Measurements from ENCODE around the gene MGAT4B. TPM values are rescaled to one million over a fixed set of nuclear protein-coding genes. Genes with fewer than 3 reads are reported as not detected.

MGAT4B gene
- polyA plus RNA-seq, 2 of the 4 experiments (the other 2 are of a cell fraction), result 57.4 to 166 TPM

DNA sequence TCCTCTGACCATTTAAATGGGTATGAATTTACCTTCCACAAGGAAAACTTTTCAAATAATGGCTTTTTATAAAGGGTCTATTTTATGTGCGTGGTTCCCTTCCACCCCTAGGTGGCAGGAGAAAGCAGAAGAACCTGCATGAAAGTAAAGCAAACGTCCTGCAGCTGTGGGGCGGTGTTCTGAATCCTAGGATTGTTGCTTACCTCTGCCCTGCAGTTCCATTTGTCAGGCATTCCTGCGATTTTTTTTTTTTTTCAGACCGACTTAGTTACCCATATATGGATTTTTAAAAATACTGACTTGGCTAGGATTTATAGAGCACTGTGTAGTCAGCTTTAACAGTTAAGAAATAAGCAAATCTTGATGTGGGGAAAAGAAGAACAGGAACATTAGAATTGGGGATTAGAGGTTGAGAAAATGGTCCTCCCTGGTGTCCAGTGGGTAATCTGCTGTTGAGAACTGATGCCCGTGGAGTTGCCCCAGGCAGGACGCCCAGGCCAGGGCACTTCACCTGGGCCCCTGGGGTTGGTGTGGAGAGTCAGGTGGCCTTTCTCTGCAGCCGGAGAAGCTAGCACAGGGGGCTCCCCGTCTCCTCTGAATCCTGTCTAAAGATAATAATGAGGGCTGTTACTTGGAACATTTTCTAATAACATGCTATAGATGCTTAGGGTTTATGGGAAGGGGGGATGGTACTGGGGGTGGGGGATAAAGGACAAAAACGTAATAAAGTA lies 43.3 kb downstream of the MGAT4B start:
- CTCF ChIA-PET, result interaction anchor here (0.6 to 5.4 kb wide), 40 partner anchors 8 to 1526 kb away, joined by 3 to 55 read pairs (median 6); partner anchors contain the start of genes CBY3, LTC4S, MAML1 and SQSTM1

DNA sequence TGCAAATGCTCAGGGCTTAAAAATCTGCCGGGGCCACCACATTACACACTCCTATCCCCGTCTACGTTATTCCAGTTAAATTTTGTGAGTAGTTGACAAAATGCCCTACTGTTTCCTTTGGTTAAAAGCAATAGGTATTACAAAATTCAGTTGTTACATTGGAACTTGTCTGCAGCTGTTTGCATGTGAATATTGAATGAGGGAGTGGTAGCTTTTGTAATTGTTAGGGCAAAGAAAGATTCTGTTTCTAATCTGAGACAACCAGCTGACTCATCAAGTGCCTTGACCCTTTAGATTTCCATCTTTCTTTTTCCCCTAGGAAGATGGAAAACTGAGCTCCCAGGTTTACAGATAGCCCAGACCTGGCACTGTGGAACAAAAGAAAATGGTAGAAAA lies 43.9 kb downstream of the MGAT4B start:
- Histone ChIP-seq H3K4me2 (peak overlapping the region; percentile 24), H3K27ac (peak overlapping the region in 1 of 2 experiments; percentile 45; a peak in 3 of 6 replicates), H3K4me1 (peaks cover 42% of the 10 kb centered on the region), H3K9me3 (no peaks in the 10 kb centered on the region), H3K4me3 (no peak overlapping the region)
- TF ChIP-seq KDM5A (IDR thresholded peaks at IDR 0.05), result no peak
- TF ChIP-seq, protein P1, sequence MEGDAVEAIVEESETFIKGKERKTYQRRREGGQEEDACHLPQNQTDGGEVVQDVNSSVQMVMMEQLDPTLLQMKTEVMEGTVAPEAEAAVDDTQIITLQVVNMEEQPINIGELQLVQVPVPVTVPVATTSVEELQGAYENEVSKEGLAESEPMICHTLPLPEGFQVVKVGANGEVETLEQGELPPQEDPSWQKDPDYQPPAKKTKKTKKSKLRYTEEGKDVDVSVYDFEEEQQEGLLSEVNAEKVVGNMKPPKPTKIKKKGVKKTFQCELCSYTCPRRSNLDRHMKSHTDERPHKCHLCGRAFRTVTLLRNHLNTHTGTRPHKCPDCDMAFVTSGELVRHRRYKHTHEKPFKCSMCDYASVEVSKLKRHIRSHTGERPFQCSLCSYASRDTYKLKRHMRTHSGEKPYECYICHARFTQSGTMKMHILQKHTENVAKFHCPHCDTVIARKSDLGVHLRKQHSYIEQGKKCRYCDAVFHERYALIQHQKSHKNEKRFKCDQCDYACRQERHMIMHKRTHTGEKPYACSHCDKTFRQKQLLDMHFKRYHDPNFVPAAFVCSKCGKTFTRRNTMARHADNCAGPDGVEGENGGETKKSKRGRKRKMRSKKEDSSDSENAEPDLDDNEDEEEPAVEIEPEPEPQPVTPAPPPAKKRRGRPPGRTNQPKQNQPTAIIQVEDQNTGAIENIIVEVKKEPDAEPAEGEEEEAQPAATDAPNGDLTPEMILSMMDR (IDR thresholded peaks at IDR 0.05), result no peak
- peak; percentile 83 for TF ChIP-seq MAFK (IDR thresholded peaks at IDR 0.05; ENCODE audit: partially characterized antibody)
- TF ChIP-seq, protein P2, sequence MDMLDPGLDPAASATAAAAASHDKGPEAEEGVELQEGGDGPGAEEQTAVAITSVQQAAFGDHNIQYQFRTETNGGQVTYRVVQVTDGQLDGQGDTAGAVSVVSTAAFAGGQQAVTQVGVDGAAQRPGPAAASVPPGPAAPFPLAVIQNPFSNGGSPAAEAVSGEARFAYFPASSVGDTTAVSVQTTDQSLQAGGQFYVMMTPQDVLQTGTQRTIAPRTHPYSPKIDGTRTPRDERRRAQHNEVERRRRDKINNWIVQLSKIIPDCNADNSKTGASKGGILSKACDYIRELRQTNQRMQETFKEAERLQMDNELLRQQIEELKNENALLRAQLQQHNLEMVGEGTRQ (IDR thresholded peaks at IDR 0.05), result no peak
- DNase-seq (ENCODE audit: low read depth in 1 of 2, low spot score in 1 of 2) (no peak), ATAC-seq (peak; percentile 21 to 31; a peak in 4 of 6 replicates), FAIRE-seq (no peak)
- CTCF ChIA-PET, result interaction anchor here (0.6 to 5.4 kb wide), 38 partner anchors 9 to 1525 kb away, joined by 3 to 55 read pairs (median 6); partner anchors contain the start of genes CBY3, LTC4S, MAML1 and SQSTM1
- POLR2A ChIA-PET, result interaction anchor here (0.6 to 1.0 kb wide), 2 partner anchors 30 to 33 kb away, joined by 3 to 6 read pairs; partner anchors contain the start of gene MAML1
- 43% methylated on average over 3 of the region's 3 CpGs for WGBS (ENCODE audit: missing lambda C conversion rate)

More for the DNA sequence above, 43.3 kb downstream of the MGAT4B start:
- no peak for FAIRE-seq
- WGBS (ENCODE audit: missing lambda C conversion rate), result 34% methylated on average over 10 of the region's 10 CpGs
- TF ChIP-seq, protein P3, sequence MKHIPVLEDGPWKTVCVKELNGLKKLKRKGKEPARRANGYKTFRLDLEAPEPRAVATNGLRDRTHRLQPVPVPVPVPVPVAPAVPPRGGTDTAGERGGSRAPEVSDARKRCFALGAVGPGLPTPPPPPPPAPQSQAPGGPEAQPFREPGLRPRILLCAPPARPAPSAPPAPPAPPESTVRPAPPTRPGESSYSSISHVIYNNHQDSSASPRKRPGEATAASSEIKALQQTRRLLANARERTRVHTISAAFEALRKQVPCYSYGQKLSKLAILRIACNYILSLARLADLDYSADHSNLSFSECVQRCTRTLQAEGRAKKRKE (CRISPR knock-in tag; IDR thresholded peaks at IDR 0.05; ENCODE audit: low read depth), result no peak
- TF ChIP-seq HOXB13 (CRISPR knock-in tag; IDR thresholded peaks at IDR 0.05; ENCODE audit: low read depth) (no peak), EP300 (IDR thresholded peaks at IDR 0.05) (no peak), RAD21 (conservative IDR thresholded peaks at IDR 0.05 in 1 of 2, IDR thresholded peaks at IDR 0.05 in 1 of 2) (peak; percentile 77 to 78), CBX8 (IDR thresholded peaks at IDR 0.05) (no peak), RNF2 (IDR thresholded peaks at IDR 0.05; ENCODE audit: borderline replicate concordance, low read depth) (no peak), KDM5A (IDR thresholded peaks at IDR 0.05) (no peak), ZFP36 (IDR thresholded peaks at IDR 0.05; ENCODE audit: borderline replicate concordance, partially characterized antibody) (no peak), ZSCAN20 (CRISPR knock-in tag; IDR thresholded peaks at IDR 0.05) (no peak), MAFK (IDR thresholded peaks at IDR 0.05; ENCODE audit: partially characterized antibody) (no peak), EHMT2 (IDR thresholded peaks at IDR 0.05; ENCODE audit: low read depth) (no peak), SMC3 (IDR thresholded peaks at IDR 0.05) (peak; percentile 51; the same call in 2 of the 3 replicates), EHF (CRISPR knock-in tag; IDR thresholded peaks at IDR 0.05) (no peak), RFX5 (IDR thresholded peaks at IDR 0.05) (no peak), NR3C1 (IDR thresholded peaks at IDR 0.05) (no peak), PHF8 (IDR thresholded peaks at IDR 0.05; ENCODE audit: borderline replicate concordance, low read depth) (no peak), HDAC2 (IDR thresholded peaks at IDR 0.05) (no peak), CHD2 (IDR thresholded peaks at IDR 0.05; ENCODE audit: low read length, partially characterized antibody) (no peak), NFE2L2 (conservative IDR thresholded peaks at IDR 0.05; ENCODE audit: low read length) (no peak)
- TF ChIP-seq, protein P4, sequence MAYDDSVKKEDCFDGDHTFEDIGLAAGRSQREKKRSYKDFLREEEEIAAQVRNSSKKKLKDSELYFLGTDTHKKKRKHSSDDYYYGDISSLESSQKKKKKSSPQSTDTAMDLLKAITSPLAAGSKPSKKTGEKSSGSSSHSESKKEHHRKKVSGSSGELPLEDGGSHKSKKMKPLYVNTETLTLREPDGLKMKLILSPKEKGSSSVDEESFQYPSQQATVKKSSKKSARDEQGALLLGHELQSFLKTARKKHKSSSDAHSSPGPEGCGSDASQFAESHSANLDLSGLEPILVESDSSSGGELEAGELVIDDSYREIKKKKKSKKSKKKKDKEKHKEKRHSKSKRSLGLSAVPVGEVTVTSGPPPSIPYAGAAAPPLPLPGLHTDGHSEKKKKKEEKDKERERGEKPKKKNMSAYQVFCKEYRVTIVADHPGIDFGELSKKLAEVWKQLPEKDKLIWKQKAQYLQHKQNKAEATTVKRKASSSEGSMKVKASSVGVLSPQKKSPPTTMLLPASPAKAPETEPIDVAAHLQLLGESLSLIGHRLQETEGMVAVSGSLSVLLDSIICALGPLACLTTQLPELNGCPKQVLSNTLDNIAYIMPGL (CRISPR knock-in tag; IDR thresholded peaks at IDR 0.05; ENCODE audit: borderline replicate concordance), result no peak
- TF ChIP-seq, protein P5, sequence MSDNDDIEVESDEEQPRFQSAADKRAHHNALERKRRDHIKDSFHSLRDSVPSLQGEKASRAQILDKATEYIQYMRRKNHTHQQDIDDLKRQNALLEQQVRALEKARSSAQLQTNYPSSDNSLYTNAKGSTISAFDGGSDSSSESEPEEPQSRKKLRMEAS (IDR thresholded peaks at IDR 0.05), result no peak
- TF ChIP-seq, protein P1 (IDR thresholded peaks at IDR 0.05), result peak; percentile 93
- TF ChIP-seq, protein P6, sequence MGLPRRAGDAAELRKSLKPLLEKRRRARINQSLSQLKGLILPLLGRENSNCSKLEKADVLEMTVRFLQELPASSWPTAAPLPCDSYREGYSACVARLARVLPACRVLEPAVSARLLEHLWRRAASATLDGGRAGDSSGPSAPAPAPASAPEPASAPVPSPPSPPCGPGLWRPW (IDR thresholded peaks at IDR 0.05), result no peak
- Histone ChIP-seq H3K4me3 (no peak overlapping the region), H3K9me3 (no peaks in the 10 kb centered on the region), H3K27ac (peak overlapping the region in 1 of 2 experiments; percentile 59; a peak in 2 of 6 replicates), H3K4me2 (peak overlapping the region; percentile 24), H3K4me1 (peaks cover 42% of the 10 kb centered on the region)
- ATAC-seq, result peak; percentile 89 to 94
- POLR2A ChIA-PET, result interaction anchor here (1.0 kb wide), 1 partner anchor 33 kb away, joined by 6 read pairs; no protein-coding TSS in a partner anchor
- DNase-seq (ENCODE audit: low read depth in 1 of 2, low spot score in 1 of 2), result peak; percentile 76 to 80
